COLO668 (cell line): ENCODE data around the gene ITPKB.

Source experiments
- DNase-seq: peaks from one replicate; lab custom pipeline; 2025; ENCODE audit not compliant: unreplicated experiment; lab: John Stamatoyannopoulos, UW

Gene ITPKB

GRCh38 chr1:226670073-226670472, 69.0 kb downstream of the ITPKB start:
- DNase-seq = no peak

DNA sequence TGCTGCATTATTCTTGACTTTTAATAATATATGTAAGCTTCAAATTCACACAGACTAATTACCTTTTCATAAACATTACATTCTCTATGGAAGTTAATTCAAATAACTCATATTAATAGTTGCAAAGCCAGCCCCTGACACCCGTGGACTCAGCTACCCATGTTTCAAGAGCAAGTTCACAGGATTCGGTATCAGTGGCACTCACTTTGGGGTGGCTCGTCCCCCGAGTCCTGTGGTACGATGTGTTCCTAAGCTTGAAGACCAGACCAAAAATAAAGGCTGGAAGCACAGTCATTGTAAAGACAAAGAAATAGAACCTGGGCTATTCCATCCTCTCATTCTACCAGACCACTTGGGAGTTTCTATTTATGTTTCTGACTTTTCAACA, 70.9 kb downstream of the ITPKB start:
- no peak for DNase-seq

DNA sequence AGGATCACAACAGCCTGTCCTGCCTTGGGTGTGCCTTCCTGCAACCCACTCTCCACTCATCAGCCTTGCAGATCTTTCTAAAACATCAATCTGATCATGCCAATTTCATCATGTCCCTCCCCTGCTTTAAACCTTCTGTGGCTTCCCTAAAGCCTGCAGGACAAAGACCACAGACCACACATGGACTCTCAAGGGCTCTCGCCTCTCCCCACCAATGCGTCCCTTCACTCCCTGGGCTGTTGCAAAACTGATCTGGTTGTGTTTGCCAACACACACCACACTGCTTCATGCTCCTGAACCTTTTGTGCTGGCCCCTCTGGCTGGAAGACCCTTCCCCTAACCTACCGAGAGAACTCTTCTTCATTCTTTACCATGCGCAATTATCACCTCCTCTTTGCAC, 72.4 kb downstream of the ITPKB start:
- DNase-seq = no peak

DNA sequence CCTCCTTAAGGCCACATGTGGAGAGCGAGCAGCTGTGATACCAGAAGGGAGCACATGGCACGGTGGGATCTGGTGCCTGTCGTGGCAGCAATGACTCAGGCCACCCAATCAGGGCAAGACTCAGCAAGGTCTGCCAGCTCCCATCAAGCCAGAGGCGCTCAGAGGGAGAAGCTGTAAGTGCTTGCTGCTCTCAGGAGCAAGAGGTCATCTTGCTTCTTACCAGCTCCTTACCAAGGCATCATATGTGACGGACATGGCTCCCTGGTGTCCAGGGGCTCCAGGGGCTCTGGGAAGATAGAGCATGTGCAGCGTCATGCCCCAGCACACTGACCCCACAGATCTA, 72.9 kb downstream of the ITPKB start:
- no peak for DNase-seq

GRCh38 chr1:226665505-226666163, 73.4 kb downstream of the ITPKB start:
- no peak for DNase-seq

- no peak for DNase-seq
Observed at GRCh38 chr1:226664413-226665101, 74.5 kb downstream of the ITPKB start.

- no peak for DNase-seq
Observed at GRCh38 chr1:226663327-226663704, 75.8 kb downstream of the ITPKB start.

GRCh38 chr1:226662642-226663326, 76.3 kb downstream of the ITPKB start:
- peak; percentile 87 for DNase-seq

DNA sequence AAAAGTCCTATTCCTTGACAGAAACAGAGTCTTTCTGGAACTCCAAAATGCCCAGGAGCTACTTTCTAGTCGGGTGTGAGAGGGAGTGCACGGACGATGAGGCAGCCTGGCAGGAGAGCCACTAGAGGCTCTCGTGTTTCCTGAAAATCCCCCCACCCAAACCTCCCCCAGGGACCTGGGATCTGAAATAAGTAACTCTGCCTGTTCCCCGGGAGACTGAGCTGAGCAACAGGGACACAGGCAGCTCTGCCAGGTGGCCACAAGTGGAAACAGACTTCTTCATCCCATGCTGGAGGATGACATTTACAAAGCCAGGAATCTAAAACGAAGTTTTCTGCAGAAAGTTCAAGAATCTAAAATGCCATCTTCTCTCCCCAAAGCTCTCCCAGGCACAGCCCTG, 77.1 kb downstream of the ITPKB start:
- no peak for DNase-seq

DNA sequence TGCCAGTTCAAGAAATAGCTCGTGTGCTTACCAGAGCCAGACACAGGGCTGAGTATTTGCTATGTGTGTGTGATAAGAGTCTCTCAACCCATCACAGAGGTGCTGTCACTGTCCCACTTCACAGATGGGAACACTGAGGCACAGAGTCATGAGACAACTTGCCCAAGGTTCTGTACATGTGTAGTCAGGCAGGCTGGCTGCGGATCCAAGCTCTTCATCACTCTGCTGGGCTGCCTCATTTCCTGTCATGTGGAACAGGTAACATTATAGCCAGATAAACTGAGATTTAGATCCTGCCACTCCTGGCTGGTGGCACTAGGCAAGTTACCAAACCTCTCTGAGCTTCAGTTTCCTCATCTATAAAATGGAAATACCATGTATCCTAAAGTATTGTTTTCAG, 77.8 kb downstream of the ITPKB start:
- no peak for DNase-seq

DNA sequence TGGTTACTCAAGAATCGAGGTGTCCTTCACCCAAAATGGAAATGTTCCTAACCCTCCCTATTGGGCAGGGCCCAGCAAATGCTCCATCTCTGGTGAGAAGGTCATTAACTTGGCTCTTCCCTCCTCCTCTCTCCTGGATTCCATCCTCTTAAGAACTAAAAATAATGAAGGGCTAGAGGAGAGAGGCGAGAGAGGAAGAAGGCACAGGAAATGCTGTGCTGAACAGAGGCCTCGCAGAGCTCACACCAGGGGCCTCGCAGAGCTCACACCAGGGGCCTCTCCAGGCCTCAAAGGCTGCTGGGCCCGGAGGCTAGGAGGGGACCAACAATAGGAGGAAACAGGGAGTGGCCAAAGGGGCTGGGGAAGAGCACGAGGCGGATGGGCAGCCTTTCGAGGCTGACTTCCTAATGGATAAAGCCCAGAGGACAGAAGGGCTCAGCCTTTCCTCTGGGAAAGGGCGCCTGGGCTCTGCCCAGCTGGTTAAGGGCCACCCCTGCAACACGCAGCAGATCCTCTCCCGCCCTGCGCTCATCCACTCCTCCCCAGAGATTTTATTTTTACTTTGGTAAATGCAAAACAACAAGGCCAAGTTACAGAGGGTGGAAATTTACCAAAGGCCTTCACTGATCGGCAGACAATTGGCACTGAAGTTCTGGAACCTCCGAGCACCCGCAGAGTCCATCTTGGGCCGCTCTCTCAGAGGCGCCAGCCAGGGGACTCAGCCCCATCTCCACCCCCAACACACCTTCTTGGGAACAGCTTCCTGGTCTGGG, 78.5 kb downstream of the ITPKB start:
- DNase-seq = no peak

DNA sequence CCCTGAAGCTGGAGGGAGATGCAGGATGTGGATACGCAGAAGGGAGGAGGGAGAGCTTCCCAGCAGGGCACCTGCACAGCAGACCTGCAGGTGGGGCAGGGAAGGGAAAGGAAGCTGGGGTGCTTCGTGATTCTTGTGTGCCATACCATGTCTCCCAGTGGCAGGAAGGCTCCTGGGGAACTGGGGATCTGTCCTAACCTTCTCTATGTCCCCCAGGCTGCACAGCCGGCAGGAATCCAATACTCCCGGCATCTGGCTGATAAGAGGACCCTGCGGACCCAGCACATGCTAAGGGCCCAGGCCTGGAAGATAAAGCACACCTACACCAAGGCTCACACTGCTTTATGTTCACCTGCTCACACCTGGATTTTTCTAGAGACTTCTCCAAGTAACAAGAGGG, 79.4 kb downstream of the ITPKB start:
- DNase-seq = peak; percentile 27

DNA sequence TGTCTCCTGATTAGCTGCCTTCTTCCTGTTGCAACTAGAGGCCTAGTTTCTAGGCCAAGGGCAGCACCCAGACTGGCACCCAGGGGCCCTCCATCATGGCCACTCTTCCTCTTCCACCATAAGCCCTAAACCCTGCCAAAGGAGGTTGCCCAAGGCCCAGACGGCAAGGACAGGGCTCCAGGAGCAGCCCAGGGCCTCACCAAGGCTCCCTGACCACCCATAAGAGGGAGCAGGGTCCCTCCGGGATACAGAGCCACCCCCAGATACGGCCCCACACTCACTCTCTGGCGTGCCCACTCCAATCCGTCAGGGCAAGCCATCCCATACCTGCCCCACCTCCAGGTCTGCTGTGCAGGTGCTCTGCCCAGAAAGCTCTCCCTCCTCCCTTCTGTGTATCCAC, 79.9 kb downstream of the ITPKB start:
- no peak for DNase-seq

DNA sequence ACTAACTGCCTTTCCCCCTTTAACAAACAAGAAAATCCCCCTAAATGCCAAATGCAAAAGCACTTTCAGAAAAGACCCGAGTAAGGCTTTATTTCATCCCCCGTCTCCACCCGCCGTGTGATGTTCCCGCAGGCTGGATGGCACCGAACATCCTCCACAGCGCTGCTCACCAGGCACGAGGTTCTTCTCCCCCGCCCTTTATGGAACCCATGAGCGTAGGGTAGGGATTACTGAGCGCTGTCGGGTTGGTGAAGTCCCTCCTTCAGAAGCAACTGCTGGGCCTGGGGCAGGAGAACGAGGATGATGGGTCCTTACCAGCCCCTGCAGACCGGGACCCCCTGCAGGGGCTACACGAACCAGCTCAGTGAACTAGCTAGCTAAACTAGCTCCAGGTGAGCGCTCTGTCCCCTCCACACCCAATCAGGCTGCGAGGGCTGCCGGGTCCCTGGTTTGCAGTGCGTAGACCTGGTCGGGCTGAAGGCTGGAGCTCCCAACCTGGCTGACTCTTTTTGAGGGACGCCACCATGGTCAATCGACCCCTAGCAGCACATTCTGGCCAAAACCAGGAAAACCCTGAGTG, 80.4 kb downstream of the ITPKB start:
- DNase-seq = no peak

GRCh38 chr1:226657895-226658545, 81.1 kb downstream of the ITPKB start:
- peak; percentile 73 for DNase-seq

DNA sequence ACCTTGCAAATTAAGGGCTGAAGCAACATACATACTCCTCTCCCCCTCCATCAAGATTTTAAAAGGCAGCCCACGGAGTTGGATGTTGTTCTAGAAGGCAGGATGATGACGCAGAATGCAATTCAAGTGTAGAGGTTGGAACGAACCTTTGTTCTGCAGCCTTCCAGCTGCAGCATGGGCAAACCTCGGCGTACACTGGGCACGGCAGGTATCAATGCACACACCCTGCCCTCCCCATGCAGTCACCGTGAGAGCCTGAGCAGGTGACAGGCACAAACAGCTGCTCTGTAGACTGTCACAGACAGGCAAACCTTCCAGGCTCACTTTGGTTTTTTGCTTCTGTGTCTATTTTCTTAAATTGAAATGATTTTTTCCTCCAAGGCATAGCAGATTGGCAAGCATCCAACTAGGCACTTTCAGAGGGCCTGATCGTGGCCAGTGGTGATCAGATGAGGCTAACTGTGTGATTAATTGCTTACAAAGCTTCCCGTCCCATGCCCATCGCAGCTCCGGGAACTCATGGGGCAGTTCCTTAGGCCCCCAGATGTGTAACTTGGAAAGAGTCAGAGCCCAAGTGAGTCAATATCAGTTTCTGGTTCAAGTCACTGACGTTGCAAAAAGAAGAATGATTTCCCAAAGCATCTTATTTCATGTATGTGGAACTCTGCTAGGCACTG, 82.3 kb downstream of the ITPKB start:
- DNase-seq = peak; percentile 90

- peak; percentile 72 for DNase-seq
Observed at GRCh38 chr1:226656201-226656600, 82.9 kb downstream of the ITPKB start.

DNA sequence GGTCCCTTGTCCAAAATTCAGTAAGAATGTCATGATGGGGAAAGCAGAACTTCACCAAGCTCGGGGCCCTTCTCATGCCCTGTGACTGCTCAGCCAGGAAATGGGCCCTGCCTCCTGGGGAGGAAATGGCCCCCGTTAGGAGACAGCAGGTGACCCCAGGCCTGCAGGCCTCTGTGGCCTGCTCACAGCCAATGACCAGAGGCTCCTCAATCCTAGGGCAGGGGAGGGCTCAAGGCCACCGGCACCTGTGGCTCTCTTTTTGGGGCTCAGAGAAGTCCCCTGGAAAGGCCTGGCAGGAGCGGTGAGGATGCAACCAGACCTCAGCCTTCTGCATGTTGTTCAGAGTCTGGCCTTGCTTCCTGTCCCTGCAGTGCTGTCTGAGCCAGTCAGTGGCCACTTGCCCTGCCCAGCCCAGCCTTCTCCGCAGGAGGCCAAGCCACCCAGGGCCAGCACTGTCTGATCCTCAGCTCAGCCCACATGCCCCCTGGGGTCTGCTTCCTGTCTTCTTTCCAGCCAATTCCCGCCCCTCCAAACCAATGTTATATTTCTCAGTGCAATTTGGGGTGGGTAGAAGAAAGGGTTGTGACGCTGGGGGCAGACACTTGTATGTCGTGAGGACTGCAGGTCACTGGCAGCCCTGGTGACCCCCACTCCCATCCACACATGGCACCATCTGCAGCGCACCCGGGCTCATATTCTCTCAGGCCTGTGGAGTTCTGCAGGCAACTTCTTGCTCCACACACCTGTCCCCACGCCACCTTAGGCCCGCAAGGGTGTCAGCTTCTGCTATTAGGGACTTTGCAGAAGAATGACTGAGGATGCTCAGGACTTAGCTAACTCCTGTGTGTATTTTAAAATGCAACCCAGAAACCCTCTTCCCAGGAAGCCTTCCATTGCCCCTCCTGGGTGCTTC, 83.6 kb downstream of the ITPKB start:
- peak; percentile 32 for DNase-seq

DNA sequence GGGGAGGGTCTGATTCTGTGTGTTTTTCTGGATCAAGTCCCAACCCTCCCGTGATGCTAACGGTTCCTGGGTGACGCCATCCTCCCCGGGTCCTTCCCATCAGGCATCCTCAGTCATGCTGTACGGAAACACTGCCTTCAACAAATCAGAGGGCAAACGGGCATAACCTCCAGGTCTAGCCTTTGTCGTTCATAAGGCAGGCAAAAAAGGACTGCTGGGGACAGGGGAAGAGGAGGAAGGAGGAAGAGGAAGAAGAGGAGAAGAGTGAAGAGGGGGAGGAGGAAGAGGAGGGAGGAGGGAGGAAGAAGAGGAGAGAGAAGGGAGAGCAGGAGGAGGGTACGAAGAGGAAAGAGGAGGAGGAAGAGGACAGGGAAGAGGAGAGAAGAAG, 84.4 kb downstream of the ITPKB start:
- DNase-seq = no peak
